ENCODE data around the gene AHI1.
"Not testable (repeated sequence)": the region's sequence is repeated elsewhere in the genome, so short reads cannot be mapped to it uniquely, and the experiment has no call there.

The AHI1 gene

DNA sequence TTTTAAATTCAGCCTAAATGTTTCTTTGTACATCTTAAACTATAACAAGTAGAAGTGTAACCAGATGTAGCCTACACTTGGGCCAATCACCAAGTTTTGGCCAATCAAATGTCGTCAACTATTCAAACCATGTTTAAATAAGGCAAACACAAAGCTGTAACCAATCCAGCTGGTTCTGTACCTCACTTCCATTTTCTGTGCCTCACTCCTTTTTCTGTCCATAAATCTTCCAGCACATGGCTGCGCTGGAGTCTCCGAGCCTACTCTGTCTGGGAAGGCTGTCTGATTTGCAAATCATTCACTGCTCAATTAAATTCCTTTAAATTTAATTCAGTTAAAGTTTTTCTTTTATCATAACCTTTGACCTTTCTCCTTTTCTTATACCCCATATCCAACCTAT is 7.7 kb upstream of the AHI1 start:
- no peak for DNase-seq

DNA sequence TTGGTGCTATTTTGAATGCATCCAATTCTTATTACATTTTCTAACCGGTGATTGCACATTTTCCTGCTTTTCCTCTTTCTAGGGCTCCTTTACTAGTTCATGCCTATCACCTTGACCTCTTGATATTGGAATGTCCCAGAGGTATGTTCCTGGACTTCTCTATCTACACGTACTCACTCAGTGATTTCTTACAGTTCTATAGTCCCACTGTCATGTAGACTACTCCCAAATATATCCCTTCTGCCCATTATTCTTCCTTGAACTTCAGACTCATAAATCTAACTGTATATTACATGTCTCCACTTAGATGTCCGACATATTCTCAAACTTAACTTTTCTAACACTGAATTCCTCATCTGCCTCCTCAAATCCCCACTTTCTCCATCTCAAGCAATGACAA is 7.2 kb upstream of the AHI1 start:
- no peak for DNase-seq

DNA sequence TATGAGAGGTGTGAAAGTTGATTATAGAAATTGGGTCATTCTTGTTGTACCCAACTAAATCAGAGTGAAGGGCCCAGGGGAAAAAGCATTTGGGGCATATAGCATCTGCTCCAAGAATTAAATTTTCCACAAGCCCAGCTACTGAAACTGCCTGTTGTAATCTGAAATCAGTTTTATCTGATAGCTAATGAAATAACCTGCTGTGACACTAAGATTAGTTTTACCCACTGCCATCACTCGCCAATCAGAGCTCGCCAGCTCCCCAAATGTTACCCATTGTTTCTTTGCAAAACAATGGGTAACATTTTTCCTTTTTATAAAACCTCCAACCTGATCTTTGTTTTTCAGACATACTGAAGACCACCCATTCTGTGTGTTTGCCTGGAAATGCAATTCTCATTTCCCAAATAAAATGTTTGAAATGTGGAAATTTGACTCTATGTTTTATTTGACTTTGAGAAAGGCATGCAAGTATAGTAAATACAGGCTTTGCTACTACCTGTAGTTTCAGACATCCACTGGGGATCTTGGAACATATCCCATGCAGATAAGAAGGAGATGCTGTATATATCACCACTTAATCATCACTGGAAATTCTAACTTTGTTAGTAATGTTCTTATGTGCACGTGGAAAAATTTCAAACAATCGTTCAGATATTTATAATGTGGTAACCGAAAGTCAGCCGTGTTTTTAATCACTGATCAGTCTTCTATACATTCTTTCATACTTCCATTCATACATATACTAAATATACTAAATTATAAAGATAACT is 6.3 kb upstream of the AHI1 start:
- DNase-seq: no peak

DNA sequence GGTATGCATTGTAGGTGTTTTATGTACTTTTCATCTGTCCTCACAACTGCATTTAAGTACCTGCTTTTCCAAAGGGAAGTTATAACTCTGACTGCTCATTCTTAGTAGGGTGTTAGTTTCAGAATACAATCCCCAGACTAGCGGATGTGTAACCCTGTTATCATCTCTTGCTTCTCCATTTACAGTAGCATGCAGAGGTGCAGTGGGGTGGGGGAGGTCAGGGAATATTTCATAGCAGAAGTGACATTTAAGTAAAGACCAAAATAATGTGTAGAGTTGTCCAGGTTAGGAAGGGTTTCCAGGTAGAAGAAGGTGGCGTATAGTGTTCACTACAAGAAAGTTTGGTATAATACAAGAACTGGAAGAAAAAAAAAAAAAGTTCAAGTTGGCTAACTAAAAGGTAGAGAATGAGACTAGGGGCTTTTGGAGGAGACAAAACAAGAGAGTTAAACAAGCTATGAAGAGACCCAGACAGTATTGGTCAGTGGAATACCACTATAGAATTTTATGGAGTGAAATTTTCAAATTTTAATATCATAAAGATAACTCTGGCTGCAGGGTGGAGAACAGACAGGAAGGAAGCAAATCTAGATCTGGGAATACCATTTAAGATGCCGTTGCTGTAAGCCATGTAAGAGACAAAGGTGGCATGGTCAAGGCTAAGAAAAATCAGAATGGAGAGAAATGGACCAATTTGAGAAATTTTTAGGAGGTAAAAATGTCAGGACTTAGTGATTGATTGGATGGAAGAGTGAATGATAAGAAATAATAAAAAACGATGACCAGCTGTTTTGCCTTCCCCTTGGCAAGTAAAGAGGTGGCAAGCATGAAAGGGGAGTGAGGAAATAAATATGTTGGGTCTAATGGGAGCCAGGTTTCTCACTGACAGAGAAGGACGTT is 2.2 kb upstream of the AHI1 start:
- no peak for DNase-seq

DNA sequence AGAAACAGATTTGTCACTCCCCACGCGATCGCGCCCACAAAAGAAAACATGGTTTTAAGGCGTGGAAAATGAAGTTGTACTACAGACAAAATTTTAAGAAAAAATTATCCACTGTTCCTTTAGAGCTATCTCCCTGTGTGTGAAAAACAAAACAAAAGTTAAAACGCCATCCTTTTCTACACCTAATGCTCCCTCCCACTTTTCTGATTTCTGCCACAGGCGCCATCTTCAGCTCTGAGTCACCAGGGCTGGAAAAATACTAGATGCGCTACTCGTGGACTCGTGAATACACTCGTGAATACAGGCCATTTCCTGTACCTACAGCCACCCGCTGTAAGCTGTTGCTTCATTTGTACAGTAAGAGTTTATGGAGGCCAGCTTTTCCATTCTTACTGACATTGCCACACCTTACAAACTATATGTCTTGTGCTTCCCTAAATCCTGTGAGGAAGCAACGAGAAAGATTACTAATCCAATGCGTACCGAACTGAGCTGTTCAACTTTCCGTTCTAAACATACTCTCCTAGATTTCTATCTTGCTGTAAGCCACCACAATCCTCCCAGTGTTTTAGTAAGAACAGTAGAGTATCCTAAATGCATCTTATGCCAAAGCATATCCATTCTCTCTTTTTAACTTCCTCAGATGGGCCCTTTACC is 773 bp upstream of the AHI1 start:
- peak; percentile 75 for DNase-seq

DNA sequence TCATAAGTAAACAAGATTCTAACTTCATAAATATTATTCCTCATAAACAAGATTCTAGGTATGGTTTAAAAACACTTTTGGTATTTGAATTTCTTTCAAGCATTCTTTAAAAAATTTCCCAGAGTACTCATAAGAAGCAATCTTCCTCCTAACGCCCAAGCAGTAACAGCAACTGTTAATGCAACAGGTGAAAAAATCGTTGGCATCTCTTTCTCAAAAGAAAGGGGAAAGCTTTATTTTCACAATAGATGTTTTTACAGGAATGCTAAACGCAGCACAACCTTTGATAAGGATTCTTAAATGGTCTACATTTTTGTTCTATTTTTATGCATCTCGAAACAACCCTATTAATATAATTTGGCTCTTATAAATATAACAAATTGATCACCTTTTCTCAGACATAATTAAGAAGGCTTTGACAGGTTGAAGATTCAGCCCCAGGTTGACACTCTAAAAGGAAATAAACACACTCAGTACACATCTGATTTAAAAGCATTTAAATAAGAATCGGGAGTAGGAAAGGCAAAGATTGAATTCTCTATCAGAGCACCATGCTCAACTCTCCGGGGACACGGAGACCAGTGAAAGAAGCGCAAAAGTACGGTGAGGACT is 634 bp downstream of the AHI1 start:
- DNase-seq: no peak

DNA sequence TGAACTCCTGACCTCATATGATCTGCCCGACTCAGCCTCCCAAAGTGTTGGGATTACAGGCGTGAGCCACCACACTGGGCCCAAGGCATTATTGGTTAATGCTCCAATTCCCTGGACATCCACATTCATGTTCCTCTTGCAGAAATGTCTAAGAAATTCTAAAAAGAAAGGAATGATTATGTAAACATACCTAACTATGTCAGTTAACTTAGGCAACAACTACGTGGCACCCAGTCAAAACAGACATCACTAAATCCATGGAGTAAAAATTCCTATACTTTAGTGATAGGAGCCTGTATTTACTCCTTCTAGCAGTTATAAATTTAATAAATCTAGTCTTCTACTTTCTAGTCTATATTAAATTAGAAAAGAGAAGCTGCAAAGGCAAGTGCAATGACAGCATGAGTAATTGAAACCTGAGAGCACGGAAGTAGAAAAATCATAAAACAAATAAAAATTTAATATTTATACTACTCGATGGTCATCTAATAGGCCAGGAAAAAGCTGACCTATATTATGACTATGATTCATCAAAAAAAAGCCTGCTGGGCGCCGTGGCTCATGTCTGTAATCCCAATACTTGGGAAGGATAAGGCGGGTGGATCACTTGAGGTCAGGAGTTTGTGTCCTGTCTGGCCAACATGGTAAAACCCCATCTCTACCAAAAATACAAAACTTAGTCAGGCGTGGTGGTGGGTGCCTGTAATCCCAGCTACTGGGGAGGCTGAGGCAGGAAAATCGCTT is 4.2 kb downstream of the AHI1 start:
- no peak for DNase-seq

DNA sequence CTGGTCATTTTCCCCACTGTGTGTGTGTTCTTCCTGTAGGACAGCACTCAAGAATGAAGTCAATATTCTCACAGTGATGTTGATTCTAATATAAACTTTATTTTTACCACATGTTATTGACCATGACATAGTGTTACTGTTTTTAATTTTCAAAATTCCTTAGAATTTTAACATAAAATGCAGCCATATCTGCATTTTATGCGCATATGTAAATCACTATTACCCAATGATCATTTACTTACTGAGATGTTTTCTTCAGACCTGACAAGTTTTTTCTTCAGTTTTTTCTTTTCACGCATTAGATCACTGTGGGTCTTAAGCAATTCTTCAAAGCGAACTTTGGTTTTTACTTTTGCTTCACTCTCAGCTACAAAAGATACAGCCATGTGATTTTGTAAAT is 7.2 kb downstream of the AHI1 start:
- DNase-seq: no peak

DNA sequence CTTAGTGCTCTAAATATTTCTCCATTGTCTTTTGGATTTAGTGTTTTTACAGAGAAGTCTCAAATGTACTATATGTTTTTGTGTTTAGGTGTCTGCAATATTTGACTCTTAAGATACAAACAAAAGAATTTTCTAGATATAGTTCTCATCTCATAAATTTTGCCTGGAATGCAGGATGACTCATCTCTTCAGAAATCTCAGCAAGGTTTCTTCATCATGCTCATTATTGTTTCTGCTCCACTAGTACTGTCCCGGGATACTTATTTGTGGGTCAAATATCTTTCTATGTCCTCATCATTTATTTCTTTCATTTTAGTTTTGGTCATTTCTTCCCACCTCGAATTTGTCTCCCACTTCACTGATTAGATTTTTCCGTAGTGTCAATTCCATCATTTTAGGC is 9.5 kb downstream of the AHI1 start:
- no peak for DNase-seq

DNA sequence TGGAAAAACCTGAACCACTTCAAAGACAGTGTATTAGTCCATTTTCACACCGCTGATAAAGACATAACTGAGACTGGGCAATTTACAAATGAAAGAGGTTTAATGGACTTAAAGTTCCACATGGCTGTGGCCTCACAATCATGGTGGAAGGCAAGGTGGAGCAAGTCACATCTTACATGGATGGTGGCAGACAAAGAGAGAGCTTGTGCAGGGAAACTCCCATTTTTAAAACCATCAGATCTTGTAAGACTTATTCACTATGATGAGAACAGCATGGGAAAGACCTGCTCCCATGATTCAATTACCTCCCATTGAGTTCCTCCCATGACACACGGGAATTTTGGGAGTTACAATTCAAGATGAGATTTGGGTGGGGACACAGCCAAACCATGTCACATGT is 13.6 kb downstream of the AHI1 start:
- DNase-seq: not testable (repeated sequence)

DNA sequence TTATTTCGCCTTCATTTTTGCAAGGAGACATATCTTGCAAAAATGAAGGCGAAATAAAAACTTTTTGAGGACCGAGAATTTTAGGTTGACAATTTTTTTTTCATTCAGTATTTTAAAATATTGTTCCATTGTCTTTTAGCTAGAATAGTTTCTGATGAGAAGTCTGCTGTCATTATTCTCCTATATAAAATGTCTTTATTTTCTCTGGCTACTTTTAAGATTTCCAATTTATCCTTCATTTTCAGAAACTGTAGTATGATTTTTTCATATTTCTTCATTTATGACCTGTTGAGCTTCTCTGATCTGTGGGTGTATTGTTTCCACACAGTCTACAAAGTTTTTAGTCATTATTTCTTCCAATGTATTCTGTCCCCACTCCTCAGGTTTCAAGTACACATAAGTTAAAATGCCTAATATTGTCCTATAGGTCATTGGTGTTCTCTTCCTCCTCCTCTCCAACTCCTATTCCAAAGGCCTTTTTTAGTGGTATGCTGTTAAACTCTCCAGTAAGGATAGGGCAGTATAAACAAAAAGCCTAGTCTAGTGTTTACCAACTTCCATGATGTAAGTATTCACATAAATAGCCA is 15.7 kb downstream of the AHI1 start:
- DNase-seq: no peak

DNA sequence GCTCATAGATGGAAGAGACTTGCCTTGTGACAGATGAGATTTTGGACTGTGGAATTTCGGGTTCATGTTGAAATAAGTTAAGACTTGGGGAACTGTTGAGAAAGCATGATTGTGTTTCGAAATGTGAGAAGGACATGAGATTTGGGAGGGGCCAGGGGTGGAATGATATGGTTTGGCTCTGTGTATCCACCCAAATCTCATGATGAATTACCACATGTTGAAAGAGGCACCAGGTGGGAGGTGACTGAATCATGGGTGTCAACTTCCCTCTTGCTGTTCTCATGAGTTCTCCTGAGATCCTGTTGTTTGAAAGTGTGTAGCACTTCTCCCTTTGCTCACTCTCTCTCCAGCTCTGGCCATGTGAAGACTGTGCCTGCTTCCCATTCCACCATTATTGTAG is 17.9 kb downstream of the AHI1 start:
- DNase-seq: no peak

DNA sequence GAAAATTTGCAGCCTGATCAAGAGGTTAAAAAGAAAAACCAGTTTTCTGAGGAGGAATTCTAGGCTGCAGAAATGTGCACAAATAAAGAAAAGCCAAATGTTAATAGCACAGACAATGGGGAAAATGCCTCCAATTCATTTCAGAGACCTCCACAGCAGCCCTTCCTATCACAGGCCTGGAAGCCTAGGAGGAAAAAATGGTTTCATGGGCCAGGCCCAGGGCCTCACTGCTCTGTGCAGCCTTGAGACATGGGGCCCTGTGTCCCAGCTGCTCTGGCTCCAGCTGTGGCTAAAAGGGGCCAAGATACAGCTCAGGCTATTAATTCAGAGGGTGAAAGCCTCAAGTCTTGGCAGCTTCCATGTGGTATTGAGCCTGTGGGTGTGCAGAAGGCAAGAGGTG is 18.9 kb downstream of the AHI1 start:
- DNase-seq: no peak

DNA sequence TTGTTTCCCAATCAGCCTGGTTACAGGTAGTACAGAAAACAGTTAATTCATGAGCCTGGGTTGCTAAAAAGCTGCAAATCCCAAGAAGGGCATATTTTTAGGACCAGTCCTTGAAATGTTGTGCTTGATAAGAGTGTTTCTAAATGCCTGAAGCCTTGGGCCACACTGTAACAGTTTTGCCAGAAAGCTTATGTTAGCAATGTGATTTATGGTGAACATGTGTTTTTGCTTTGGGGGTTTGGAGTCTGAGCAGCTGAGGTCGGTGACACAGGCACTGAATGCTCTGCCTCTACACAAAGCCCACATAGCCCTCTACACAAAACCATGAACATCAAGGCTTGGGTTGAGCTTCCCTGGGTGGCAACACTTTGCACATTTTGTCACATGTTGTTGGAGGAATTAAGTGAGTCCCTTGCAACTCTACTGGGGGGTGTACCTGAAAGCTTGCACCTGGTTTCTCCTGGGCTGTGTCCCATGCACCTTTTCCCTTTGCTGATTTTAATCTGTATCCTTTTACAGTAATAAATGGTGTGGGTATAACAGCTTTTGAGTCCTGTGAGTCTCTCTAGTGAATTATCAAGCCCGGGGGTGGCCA is 22.2 kb downstream of the AHI1 start:
- no peak for DNase-seq

DNA sequence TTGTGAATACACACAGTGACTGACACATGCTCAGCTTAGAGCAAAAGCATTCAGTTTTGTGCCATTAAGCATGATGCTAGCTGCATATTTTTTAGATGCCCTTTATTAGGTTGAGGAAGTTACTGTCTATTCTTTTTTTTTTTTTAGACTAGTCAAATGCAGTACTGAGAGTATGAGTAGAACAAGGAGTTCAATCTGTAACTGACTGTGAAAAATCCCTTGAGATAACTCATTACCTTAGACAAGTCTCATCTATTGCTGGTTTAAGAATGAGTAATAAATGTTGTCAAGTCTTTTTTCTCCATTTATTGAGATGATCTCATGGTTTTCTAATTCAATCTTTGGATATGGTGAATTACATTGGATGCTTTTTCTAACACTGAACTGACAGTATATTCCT is 23.2 kb downstream of the AHI1 start:
- no peak for DNase-seq

DNA sequence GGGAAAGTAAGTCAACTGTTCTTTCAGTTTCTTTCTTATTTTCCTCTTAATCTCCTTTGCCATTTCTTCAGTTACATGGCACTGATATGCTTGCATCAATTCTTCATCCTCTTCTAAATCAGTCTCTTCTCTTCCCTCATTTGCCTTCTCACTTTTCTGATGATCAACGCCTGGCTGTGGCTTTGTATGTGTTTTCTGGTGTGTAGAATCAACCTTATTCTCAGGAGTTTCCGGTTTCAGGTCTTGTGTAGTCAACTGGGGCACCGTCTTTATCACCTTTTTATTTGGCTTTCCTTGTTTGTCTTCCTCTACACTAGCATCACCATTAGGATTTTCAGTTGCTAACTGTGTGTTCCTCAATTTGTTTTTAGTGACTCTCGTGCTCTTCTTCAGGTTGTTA is 31.6 kb downstream of the AHI1 start:
- DNase-seq: no peak

DNA sequence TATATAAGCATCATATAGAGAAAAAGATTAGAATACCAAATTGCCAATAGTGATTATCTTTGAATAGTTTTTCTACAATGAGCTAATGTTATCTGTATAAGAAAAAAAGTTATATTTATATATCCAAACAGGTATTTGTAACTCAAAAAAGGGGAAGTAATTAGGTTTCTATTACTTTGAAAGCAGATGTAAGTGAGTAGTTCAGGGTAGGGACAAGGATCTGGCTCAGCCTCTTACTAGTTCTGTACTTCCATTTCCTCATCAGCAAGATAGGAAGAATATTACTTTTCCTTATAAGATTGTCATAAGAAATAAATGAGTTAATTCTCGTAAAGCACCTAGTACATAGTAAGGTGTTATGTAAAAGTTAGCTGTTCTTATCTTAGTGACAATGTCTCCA is 32.2 kb downstream of the AHI1 start:
- DNase-seq: no peak

DNA sequence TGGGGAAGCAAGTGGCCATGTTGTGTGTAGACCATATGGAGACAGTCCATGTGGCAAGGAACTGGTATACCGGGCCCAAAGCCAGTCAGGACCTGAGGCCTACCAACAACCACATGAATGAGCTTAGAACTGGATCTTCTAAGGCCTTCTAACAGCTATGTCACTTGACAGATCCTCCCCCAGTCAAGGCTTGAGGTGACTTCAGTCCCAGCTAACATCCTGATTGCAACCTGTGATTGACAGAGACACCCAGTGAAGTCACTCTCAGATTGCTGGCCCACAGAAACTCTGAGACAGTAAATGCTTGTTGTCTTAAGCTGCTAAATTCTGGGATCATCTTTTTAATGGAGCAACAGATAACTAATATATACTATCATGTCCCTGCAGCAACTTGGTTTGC is 32.9 kb downstream of the AHI1 start:
- DNase-seq: no peak

DNA sequence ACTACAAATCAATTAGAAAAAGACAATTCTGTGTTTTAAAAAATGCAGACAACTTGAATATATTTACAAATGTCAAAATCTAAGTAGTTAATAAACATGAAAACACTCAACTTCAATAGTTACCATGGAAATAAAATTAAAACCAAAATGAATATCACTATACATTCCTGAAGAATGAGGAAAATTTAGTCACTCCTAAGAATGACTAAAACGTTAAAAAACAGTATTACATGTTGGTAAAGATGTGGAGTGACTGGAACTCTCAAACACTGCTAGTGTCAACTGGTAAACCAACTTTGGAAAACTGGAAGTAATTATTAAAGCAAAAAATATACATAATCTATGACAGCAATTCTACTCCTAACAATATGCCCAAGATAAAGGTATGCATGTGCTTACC is 36.3 kb downstream of the AHI1 start:
- no peak for DNase-seq

DNA sequence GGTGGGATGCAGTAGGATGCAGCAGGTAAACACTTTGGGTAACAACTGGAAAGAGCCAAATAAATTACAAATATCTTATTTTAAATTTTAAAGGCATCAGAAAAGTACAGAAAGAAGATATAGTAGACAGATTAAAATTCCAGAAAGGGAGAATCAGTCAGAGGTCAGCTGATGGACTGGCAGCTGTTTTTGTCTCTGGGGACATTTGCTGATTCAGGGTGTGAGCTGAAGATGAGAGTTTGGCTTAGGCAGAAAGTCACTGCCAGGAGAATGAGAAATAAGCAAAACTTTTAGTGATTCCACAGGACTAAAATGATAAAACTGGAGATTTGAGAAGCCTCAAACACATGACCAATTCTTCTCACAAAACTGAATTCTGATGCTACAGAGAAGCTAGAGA is 39.5 kb downstream of the AHI1 start:
- no peak for DNase-seq

DNA sequence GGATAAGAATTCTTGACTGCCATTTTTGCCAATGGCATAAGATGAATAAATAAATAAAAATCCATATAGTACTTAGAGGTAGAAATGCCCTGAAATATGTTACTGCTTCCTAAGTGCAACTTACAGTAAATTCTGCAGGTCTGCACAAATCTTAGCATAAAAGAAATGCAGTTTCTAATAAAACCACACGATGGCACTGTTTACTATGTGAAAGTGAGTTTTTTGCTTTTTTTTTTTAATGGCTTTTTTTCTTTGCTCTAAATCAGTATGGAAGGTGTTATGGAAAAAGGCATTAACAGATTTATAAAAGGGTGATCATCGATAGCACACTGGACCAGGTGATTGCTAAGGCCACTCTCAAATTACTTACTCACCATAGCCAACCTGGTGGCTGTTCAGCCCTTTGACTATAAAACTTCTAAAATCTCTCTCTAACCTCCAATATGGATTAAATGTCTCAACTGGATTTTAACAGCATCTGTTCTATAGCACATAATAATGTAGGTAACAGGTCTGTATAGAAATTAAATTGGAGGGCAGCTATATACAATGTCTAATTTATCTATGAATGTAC is 45.8 kb downstream of the AHI1 start:
- peak; percentile 39 for DNase-seq

DNA sequence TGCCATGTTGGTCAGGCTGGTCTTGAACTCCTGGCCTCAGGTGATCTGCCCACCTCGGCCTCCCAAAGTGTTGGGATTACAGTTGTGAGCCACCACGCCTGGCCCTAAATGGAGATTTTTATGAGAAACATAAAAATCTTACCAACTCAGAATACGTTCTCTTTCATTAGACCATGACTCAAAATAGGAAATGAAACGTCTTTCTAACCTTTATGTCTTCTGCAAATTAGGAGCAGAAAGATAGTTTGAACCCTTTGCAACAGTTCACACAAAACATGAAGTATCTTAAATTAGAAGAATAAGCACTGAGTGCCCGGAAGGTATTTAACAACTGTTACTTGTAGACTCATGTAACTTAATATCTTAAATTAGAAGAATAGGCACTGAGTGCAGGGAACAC is 48.3 kb downstream of the AHI1 start:
- no peak for DNase-seq

All from activated CD4-positive, alpha-beta T cell treated with anti-CD3 and anti-CD28 coated beads, Interleukin-2, amount 50 U/mL, for 16 hours (primary cell).